Nephron (organoid): ENCODE data around the gene POLR2B.

Source experiments
- H3K27ac Mint-ChIP-seq, 3 experiments: 2 replicates each; pipeline ENCODE4 v1.8.0; 2020; ENCODE audit warnings: mixed read lengths in 3 of 3, mild to moderate bottlenecking in 2 of 3, moderate library complexity in 1 of 3
- H3K27me3 Mint-ChIP-seq: 2 replicates; pipeline ENCODE4 v1.8.0; 2021; ENCODE audit warnings: low read depth, mild to moderate bottlenecking, moderate library complexity, mixed read lengths
- H3K36me3 Mint-ChIP-seq: 2 replicates; pipeline ENCODE4 v1.8.0; 2020; ENCODE audit warnings: low read depth, mixed read lengths
- H3K4me1 Mint-ChIP-seq: 2 replicates; pipeline ENCODE4 v1.8.0; 2020; ENCODE audit warnings: mixed read lengths
- H3K4me3 Mint-ChIP-seq, 3 experiments: 2 replicates each; pipeline ENCODE4 v1.8.0; 2020; ENCODE audit warnings: mild to moderate bottlenecking in 3 of 3, mixed read lengths in 3 of 3, moderate library complexity in 2 of 3
- H3K9me3 Mint-ChIP-seq: 2 replicates; pipeline ENCODE4 v1.8.0; 2020; ENCODE audit warnings: mixed read lengths
- TF ChIP-seq, protein P1 (sequence below), 3 experiments: fragments of 200-600 bp; sonication (generic); IDR thresholded peaks; one replicate each; pipeline ENCODE4 v1.5.0; 2021; ENCODE audit warnings: antibody characterized with exemption in 3 of 3; ENCODE audit not compliant: unreplicated experiment in 3 of 3

Gene POLR2B

DNA sequence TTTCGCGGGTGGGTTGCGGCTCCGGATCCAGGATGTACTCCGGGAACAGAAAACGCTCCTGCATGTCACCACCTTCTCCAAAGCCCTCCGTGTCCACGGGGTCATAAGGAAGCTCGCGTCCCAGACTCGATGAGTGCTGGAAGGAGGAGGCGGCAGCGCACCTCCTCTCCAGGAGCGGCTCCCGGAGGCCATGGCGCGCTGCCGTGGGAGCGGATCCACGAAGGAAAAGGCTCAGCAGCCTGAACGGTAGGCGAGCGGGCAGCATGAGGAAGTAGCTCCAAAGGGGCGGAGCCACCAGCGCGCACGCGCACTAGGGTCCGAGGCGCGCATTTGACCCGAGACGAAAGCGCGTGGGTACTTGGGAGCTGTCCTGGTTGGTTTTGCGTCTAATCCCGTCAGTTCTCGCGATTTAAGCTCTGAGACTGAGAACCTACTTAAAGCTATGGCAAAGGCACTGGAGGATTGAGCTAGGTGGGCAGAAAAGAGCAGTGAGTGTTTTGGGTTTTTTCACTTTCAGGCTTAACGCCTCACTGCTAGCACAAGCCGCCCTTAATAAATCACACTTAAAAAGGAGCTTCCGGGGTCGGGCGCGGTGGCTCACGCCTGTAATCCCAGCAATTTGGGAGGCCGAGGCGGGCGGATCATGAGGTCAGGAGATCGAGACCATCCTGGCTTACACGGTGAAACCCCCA lies 1.2 kb upstream of the POLR2B start, which contains the start of gene NOA1:
Gene NOA1 (minus strand): TSS at position 286 of the 692 bp plus-strand sequence. CDS start 21 bp downstream, at position 265.
- H3K27me3 Mint-ChIP-seq, result no peaks in the 10 kb centered on the region
- TF ChIP-seq, protein P1, sequence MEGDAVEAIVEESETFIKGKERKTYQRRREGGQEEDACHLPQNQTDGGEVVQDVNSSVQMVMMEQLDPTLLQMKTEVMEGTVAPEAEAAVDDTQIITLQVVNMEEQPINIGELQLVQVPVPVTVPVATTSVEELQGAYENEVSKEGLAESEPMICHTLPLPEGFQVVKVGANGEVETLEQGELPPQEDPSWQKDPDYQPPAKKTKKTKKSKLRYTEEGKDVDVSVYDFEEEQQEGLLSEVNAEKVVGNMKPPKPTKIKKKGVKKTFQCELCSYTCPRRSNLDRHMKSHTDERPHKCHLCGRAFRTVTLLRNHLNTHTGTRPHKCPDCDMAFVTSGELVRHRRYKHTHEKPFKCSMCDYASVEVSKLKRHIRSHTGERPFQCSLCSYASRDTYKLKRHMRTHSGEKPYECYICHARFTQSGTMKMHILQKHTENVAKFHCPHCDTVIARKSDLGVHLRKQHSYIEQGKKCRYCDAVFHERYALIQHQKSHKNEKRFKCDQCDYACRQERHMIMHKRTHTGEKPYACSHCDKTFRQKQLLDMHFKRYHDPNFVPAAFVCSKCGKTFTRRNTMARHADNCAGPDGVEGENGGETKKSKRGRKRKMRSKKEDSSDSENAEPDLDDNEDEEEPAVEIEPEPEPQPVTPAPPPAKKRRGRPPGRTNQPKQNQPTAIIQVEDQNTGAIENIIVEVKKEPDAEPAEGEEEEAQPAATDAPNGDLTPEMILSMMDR (IDR thresholded peaks at IDR 0.05; ENCODE audit: unreplicated experiment in 3 of 3), result no peak
- peaks cover 6% of the 10 kb centered on the region for H3K9me3 Mint-ChIP-seq
- H3K36me3 Mint-ChIP-seq, result peaks cover 18% of the 10 kb centered on the region
- peak within 1 kb of the TSS; percentile 94 to 100 (median 100) for H3K27ac Mint-ChIP-seq
- peaks cover 41% of the 10 kb centered on the region for H3K4me1 Mint-ChIP-seq
- H3K4me3 Mint-ChIP-seq, result peak within 1 kb of the TSS; percentile 100

DNA sequence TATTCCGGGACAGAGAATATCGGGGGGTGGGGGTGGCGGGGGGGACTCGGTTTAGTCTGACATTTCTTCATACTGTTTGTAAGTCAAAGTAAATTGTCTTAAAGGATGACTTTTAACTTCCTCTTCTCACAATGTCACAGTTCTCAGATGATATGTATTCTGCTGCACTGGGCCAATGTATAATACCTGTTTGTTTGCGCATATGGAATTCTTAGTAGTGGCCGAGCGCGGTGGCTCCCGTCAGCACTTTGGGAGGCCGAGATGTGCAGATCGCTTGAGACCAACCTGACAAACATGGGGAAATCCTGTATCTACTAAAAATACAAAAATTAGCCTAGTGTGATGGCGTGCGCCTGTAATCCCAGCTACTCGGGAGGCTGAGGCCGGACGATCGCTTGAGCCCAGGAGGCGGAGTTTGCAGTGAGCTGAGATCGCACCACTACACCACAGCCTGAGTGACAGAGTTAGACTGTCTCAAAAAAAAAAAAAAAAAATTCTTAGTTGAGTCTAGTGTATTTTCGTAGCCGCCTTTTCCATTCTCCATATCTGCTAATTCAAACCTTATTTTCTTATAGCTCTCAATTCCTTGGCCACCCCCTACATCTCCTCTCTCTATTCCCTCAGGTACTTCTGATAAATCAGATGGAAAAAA lies 851 bp downstream of the POLR2B start:
- no peaks in the 10 kb centered on the region for H3K9me3 Mint-ChIP-seq
- TF ChIP-seq, protein P1 (IDR thresholded peaks at IDR 0.05; ENCODE audit: unreplicated experiment in 3 of 3), result no peak
- peak overlapping the region; percentile 94 to 100 (median 100) for H3K27ac Mint-ChIP-seq
- peaks cover 39% of the 10 kb centered on the region for H3K4me1 Mint-ChIP-seq
- H3K27me3 Mint-ChIP-seq, result no peaks in the 10 kb centered on the region
- peak overlapping the region; percentile 100 for H3K4me3 Mint-ChIP-seq
- peaks cover 6% of the 10 kb centered on the region for H3K36me3 Mint-ChIP-seq

DNA sequence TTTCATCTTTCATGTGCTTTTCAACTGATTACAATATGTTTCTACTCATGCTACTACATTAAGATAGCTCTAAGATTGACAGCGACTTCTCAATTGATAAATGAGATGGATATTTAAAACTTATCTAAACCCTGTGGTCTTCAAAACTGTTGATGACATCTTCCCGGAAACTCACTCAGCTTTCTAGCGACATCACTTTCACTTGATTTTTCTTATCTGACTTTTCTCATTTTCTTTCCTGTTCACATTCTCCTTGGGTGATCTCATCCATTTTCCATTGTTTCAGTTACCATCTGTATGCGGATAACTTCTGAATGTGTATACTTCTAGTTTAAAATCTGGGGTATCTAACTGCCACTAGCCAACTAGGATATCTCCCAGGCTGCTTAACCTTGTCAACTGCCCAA lies 3.1 kb downstream of the POLR2B start:
- Mint-ChIP-seq H3K9me3 (no peaks in the 10 kb centered on the region), H3K27me3 (no peaks in the 10 kb centered on the region)
- TF ChIP-seq, protein P1 (IDR thresholded peaks at IDR 0.05; ENCODE audit: unreplicated experiment in 3 of 3), result no peak

DNA sequence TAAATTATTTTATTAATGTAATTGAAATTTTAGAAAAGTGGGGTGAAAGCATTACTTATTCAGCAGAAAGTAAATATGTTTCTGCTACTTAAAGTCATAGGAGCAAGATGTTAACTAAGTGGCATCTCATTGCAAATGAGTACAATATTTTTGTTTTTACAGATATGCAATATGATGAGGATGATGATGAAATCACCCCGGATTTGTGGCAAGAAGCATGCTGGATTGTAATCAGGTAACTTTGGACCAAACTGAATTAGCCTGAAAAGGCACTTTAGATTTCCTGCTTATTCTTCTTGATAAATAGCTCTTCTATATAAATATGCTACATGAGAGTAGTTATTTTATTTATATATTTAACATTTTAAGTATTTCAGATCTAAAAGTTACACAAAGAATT lies 7.5 kb downstream of the POLR2B start:
- peaks cover 16% of the 10 kb centered on the region for H3K4me1 Mint-ChIP-seq
- no peak overlapping the region for H3K27ac Mint-ChIP-seq

More for the DNA sequence above, 3.1 kb downstream of the POLR2B start:
- H3K4me3 Mint-ChIP-seq, result peak overlapping the region; percentile 45 to 100 (median 49)
- H3K4me1 Mint-ChIP-seq, result peaks cover 34% of the 10 kb centered on the region
- H3K36me3 Mint-ChIP-seq, result peaks cover 19% of the 10 kb centered on the region
- H3K27ac Mint-ChIP-seq, result peak overlapping the region in 1 of 3 experiments; percentile 13

DNA sequence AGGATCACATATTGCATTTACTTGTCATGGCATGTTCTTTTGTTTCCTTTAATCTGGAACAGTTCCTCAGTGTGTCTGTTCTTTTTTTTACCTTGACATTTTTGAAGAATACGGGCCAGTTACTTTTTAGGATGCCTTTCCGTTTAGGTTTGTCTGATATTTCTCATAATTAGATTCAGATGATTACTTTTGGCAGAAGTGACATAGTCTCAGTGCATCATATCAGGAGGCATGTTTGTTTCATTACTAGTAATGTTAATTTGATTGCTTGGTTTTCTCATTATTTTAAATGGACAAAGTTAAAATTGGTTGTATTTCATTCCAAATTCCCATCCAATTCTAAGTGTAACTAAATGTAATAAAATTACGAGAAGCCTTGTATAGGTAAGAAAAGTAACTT lies 8.3 kb downstream of the POLR2B start:
- H3K9me3 Mint-ChIP-seq, result no peaks in the 10 kb centered on the region

More for the DNA sequence above, 7.5 kb downstream of the POLR2B start:
- Mint-ChIP-seq H3K9me3 (no peaks in the 10 kb centered on the region), H3K36me3 (peaks cover 57% of the 10 kb centered on the region), H3K27me3 (no peaks in the 10 kb centered on the region), H3K4me3 (no peak overlapping the region)
- TF ChIP-seq, protein P1 (IDR thresholded peaks at IDR 0.05; ENCODE audit: unreplicated experiment in 3 of 3), result no peak

More for the DNA sequence above, 8.3 kb downstream of the POLR2B start:
- Mint-ChIP-seq H3K27ac (no peak overlapping the region), H3K36me3 (peaks cover 65% of the 10 kb centered on the region), H3K27me3 (no peaks in the 10 kb centered on the region), H3K4me3 (no peak overlapping the region), H3K4me1 (peaks cover 14% of the 10 kb centered on the region)
- TF ChIP-seq, protein P1 (IDR thresholded peaks at IDR 0.05; ENCODE audit: unreplicated experiment in 3 of 3), result no peak
